Right ventricle myocardium inferior (tissue), 1 donor: ENCODE results near the gene METTL16. TPM values are rescaled to one million over a fixed set of nuclear protein-coding genes. Genes with fewer than 3 reads are reported as not detected.
A peak's percentile ranks its signal among the peaks of the same experiment; 100 is the strongest.

Experiments used
- ATAC-seq: fragments of 200-7000 bp; cut with Tn5 transposase; one replicate; pipeline ENCODE4 v1.9.1; 2020; ENCODE audit warnings: mild to moderate bottlenecking, moderate library complexity
- DNase-seq: peaks from one replicate; pipeline ENCODE4 v3.0.0; 2021; ENCODE audit errors: missing footprints
- intact Hi-C: fragments of 100-400 bp; cut with DNase I; formaldehyde crosslinking; loops from one replicate; pipeline ENCODE4 v1.11.0; 2022
- total RNA-seq: library from RNA; stranded (reverse); fragmentation: NEBNext Ultra II Directional; extraction: Animal tissue kit (Norgen Biotek cat#: 25700); gene quantifications from one replicate; pipeline ENCODE4 v1.2.1, GENCODE V29; 2021
- donor health status: DM: no; HTN: yes; CAD: no; lungs with severe emphysema.

The METTL16 gene
- total RNA-seq, 1 donor from 2014 or later = 20.1 TPM

DNA sequence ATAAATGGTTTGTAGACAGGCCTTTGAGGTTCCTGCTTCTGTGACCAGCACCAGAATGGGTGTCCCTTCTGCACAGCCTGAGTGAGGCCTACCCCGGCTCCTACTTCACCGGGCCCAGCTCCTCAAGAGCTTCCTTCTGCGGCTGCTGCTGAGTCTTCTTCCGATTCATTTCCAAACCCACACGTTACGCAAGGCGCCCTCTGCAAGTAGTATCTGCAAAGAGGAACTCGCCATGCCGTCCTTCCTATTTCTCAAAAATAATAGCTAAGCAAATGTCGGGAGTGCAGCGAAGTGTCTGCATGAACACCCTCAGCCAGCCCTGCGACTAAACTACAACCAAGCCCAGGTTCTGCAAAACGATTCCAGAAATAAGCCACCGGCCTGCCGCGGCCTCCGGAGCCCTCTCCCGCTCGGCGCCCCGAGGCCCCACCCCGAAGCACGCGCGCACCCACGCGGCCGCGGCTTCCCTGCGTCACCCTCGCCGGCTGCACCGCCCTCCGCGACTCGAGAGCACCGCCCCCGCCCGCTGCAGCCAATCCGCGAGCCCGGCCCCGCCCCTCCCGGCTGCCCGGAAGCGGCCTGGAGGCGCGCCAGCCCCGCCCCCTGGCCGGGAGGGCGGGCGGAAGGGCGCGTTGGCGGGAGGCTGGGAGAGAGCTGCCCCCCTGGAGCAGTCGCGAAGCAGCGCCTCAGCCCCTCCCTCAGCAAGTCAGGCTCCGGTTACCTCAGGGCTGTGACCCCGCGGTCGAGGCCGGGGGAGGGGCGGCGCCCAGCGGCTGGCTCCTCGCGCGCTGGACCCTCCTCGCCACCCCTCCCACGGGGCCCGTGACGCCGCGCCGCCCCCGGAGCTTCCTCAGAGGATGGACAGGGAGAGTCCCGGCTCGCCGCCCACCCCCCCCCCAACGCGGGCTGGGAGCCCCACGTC is 119.2 kb downstream of the METTL16 start:
- peak; percentile 98 for DNase-seq
- intact Hi-C loops = loop anchor here (1.0 kb wide), 1 partner anchor 9 kb away; the partner anchor contains the start of gene MNT
- ATAC-seq = peak; percentile 70

DNA sequence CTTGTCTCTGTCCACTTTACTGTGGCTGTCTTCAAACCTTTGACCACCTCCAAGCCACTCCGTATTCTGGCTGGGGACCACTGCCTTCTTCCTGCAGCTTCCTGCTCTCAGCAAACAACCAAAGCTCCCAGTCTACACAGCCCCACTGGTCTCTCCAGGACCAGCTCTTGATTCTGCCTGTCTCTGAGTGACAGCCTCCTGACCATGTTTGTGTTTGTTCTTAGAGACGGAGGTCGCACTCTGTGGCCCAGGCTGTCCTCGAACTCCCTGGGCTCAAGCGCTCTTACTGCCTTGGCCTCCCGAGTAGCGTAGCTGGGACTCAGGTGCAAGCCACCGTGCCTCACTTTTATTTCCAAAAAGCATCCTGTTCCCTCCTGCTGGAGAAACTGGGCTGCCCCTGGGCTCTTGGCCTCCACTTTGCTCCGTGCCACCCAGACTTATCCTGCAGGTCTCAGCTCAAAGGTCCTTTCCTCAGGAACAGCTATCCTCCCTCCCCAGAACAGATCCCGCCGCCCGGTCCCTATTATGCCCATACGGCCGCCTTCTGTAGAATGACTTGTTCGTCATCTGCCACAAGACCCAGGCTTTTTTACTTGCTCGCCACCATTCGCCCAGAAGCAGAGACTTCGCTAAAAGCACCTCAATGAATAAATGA is 120.0 kb downstream of the METTL16 start:
- intact Hi-C loops = loop anchor here (2.0 kb wide), 1 partner anchor 13 kb away; no protein-coding TSS in a partner anchor
- DNase-seq (no peak), ATAC-seq (no peak)

DNA sequence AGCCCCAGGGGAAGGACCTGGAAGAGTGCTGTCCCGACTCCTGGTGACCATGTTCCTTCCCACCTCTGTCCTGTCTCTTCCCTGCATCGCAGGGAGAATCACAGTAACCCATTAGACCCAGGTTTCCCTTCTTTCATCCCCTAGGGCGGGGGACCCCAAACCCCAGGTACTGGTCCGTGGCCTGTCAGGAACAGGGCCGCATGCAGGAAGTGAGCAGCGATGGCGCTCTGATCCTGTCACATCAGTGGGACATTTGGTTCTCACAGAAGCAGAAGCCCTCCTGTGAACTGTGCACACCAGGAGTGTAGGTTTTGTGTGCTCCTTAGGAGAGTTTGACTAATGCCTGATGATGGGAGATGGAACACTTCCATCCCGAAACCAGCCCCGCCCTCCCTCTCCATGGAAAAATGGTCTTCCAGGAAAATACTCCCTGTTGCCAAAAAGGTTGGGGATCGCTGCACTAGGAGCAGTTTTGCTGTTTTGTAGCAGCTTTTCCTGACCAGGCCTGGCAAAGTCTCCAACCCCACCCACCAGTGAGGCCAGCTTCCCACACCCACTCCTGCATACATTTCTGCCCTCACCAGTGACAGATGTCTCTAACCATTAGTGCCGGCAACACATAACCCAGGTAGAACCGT is 121.4 kb downstream of the METTL16 start:
- ATAC-seq (no peak), DNase-seq (no peak)
- intact Hi-C loops = loop anchor here (2.0 kb wide), 1 partner anchor 14 kb away; no protein-coding TSS in a partner anchor

DNA sequence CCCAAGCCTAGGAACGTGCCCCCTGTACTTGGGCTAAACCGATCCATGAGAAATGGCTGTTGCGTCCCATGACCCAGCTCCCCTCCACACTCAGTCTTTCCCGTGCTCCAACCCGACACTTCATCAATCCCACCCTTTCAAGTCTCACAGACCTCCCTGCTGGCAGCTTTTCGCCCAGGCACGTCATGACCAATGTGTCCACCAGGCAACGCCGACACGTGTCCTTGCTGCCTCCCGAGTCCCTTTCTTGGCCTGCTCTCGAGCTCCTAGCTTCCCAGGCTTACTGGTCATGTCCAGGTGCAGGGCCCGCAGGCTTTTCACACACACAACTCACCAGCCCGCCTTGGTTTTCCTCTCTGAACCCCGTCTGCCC is 123.0 kb downstream of the METTL16 start:
- no peak for ATAC-seq
- intact Hi-C loops = no loop called here
- no peak for DNase-seq

DNA sequence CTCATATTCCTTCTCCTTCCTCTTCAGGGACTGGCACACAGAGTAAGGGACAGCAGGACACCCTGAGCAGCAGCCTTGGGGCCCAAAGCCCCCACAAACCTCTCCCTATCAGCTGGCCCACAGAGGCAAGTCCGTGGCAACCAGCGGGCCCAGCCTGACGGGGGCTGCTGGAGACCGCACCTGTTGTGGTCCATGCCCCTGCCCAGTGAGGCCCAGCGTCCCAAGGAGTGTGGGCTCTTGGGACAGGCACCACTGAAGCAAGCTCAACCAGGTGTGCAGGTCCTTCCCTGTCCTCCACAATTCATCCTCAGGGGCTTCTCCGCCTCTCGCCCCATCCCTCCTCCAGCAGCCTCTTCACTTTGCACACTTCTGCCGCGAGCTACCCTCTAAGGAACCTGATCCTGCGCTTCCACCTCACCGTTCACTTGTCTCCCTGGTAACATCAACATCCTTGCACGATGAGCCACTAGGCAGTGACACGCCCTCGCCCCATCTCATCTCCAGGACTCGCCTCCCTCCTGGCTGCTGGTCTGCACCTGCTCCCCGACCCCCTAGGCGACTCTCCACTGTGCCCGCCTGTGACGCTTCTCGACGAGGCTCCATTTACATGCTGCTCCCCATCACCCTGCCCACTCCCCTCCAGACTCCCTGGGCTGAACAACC is 123.5 kb downstream of the METTL16 start:
- intact Hi-C loops = no loop called here
- no peak for DNase-seq

GRCh38 chr17:2387086-2388019 is 124.3 kb downstream of the METTL16 start:
- ATAC-seq (no peak), DNase-seq (no peak)
- intact Hi-C loops = no loop called here

More for the DNA sequence above, 123.5 kb downstream of the METTL16 start:
- no peak for ATAC-seq

DNA sequence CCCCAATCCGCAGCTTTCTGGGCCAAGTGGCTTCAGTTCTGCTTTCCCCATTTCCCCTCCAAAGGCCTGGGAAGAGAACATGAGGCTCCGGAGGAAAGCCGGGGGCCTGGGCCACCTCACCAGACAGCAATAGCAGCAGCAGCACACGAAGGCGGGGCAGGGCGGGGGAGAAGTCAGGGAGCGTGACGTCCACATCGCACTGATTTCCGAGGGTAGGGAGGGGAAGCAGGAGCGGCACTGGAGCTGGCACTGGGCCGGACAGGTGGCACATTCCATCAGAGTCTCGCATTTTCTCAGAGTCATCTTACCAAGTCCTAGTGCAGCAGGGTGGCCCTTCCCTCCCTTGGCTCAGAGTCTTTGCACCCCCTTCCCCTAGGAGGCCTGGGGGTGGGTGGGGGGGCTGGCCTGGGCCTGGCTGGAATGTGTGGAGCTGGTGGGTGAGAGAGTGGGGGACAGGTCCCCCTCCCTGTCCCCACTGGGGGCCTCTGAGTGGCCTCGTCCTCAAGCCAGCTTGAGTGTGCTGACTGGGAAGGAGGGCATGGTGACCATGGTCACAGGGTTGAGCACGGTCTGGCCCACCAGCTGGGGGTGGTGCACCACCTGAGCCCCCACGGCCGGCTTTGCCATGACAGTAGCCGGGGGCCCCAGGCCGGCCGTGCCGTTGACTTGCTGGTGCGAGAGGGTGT is 125.1 kb downstream of the METTL16 start:
- no peak for ATAC-seq
- intact Hi-C loops = no loop called here
- no peak for DNase-seq

- ATAC-seq (no peak), DNase-seq (no peak)
- intact Hi-C loops = no loop called here
Observed at GRCh38 chr17:2385240-2386210, 126.2 kb downstream of the METTL16 start.

GRCh38 chr17:2384439-2385127 is 127.1 kb downstream of the METTL16 start:
- DNase-seq = no peak
- intact Hi-C loops = no loop called here
- no peak for ATAC-seq

DNA sequence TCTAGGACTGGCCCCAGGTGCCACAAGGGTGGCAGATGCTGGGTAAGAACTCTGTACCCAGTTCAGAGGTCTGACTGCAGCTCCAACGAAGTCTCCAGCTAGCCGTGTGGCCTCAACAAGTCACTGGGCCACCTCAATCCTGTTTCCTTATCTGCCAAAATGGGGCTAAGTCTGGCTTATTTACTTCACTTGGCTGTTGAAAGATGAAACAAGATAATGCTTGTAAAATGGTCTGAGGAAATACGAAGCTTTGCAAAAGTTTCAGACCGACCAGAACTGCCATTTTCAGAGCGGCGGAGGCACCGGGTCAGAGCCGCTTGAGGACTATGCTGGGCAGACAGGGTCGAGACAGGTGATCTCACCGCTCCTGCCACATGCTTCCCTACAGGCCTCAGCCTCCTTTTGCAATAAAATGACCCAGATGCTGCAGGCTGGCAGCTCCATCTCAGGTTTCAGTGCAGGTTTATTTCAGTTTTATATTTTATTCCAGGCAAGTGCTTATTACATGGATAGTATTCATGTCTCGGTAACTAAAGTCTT is 128.0 kb downstream of the METTL16 start:
- ATAC-seq = no peak

DNA sequence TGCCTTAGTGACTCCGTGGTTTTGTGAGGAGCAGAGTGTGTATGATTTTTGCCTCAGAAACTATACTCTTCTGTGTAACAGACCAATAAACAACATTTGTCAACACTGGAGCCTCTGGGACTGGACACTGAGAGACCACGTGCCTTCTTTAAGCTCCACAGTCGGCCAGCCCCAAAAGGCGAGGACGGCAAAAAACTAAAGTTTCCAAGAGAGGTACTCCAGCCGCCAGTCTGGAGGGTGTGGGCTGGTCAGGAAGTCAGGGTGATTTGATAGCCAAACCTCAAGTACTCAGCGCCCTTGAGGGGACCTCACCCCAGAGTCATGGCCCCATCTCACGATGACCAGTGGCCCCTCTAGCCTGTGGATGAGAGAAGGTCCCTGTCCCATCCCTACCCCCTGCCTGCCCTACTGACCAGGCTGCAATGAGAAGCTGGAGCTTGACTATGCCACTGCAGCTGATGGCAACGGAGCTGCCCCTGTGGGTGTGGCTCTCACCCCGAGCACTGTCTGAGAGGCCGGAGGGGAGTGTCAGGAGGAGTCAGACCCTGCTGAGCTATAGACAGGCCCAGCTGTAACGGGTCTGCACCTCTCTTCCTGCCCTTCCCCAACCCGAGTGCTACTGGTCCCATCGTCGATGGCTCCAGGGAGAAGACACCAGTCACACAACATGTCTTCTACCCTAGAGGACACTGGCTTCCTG is 130.6 kb downstream of the METTL16 start:
- DNase-seq (no peak), ATAC-seq (no peak)
- intact Hi-C loops = no loop called here

More for the DNA sequence above, 128.0 kb downstream of the METTL16 start:
- intact Hi-C loops = no loop called here
- DNase-seq = no peak

DNA sequence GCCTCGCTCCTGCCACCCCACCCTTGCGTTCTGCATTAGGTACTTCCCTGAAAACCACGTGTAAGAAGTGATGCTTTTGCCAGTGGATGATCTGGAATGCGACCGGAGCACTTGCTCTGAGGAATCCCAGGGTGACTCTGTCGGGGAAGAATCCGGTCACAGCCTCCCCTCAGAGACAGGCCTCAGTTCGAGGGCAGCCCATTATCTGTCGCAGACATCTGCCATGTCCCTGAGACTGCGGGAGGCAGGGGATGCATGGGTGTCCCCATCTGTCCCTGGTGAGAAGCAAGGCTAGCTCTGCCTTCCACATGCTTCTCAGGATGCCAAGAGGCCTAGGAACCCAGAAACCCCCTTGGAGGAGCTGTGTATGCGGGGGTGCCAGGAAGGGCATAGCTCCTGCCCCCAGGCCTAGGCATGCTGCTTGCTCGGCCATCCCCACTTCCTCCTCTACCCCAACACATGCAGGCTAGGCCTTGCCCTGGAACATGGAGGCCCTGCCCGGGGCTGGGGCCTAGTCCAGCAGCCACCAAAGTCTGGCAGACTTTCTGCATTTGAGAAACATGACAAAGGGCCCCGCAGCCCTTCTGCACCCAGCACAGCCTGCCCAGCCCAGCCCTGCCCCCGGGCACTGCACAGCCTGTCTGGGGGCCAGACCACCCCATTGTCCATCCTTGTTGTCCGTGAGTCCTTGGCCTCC is 131.3 kb downstream of the METTL16 start:
- intact Hi-C loops = no loop called here
- ATAC-seq (no peak), DNase-seq (no peak)

GRCh38 chr17:2379489-2380225 is 132.0 kb downstream of the METTL16 start:
- ATAC-seq (no peak), DNase-seq (no peak)
- intact Hi-C loops = no loop called here

- intact Hi-C loops = no loop called here
- DNase-seq (no peak), ATAC-seq (no peak)
Observed at GRCh38 chr17:2378905-2379304, 132.8 kb downstream of the METTL16 start.
